ENCODE measurements around the gene REEP1. TPM values are rescaled to one million over a fixed set of nuclear protein-coding genes. Genes with fewer than 3 reads are reported as not detected.
"Not testable (repeated sequence)": the region's sequence is repeated elsewhere in the genome, so short reads cannot be mapped to it uniquely, and the experiment has no call there.

Gene REEP1
- total RNA-seq, 2 donors from 2014 or later, result 4.0 to 5.4 TPM

DNA sequence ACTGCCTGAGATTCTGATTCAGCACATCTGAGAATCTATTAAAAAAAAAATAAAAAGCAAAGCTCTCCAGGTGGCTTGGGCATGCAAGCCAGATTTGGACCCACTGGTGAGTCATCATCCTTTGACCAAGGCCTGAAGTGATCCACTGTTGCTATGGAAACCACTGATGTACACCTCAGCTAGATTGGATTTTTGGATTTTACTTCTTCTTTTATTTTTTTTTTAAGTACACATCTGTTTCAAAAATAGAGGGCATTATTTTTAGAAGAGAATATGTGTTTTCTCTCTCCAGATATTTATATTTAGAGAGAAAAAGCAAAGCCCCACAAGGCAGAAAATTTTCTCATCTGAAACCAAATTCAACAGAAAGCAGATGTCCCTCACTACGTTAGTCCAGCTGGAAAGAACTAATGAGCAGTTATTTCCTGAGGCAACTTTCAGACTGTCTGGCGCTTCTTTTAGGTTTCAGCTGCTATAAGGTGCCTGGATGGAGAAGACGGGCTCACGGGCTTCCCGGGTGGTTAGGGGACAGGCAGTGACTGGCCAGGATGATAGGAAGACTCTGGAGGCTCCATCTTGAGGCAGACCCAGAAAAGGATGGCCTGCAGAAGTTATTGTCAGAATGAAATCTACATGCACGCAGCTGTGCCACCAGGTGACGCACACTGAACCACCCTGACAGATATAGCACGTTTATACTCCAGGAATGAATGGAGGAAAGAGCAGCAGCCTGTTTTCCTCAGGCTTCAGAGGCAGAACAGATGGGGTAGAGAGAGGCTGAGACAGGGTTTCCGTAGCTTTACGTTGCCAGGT lies 87.6 kb downstream of the REEP1 start:
- WGBS, 2 donors, result 82 to 85% methylated on average over 10 of the region's 10 CpGs
- Histone ChIP-seq H3K4me3 (no peak overlapping the region), H3K27me3 (no peaks in the 10 kb centered on the region), H3K36me3 (replicated peaks in 1 of 2; ENCODE audit: insufficient read depth in 1 of 2, low read depth in 2 of 2) (no peaks in the 10 kb centered on the region), H3K9me3 (no peaks in the 10 kb centered on the region), H3K27ac (no peak overlapping the region), H3K4me1 (peaks cover 12% of the 10 kb centered on the region)
- no peak for TF ChIP-seq POLR2A (IDR thresholded peaks at IDR 0.05)
- TF ChIP-seq, protein P1, sequence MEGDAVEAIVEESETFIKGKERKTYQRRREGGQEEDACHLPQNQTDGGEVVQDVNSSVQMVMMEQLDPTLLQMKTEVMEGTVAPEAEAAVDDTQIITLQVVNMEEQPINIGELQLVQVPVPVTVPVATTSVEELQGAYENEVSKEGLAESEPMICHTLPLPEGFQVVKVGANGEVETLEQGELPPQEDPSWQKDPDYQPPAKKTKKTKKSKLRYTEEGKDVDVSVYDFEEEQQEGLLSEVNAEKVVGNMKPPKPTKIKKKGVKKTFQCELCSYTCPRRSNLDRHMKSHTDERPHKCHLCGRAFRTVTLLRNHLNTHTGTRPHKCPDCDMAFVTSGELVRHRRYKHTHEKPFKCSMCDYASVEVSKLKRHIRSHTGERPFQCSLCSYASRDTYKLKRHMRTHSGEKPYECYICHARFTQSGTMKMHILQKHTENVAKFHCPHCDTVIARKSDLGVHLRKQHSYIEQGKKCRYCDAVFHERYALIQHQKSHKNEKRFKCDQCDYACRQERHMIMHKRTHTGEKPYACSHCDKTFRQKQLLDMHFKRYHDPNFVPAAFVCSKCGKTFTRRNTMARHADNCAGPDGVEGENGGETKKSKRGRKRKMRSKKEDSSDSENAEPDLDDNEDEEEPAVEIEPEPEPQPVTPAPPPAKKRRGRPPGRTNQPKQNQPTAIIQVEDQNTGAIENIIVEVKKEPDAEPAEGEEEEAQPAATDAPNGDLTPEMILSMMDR (IDR thresholded peaks at IDR 0.05), result no peak
- DNase-seq, result peak in 3 of 4 donors; percentile 25 to 35 (median 26)
- intact Hi-C loops (cut with DNase I), result no loop called here
- no peak for ATAC-seq

DNA sequence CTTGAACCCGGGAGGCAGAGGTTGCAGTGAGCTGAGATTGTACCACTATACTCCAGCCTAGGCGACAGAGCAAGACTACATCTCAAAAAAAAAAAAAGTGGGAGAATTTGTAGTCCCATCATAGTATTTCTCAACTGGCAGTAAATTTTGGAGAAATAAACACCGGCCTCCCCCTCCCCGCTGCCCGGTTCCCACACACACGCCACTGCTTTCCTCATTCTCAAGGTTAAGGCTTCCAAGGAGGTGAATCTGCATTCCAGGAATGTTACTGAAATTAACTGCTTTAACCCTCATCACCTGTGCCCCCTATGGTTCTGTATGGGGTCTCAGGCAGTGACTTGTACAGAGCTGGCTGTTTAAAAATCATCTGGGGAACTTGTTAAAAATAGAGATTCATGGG lies 88.2 kb downstream of the REEP1 start:
- ATAC-seq (no peak), DNase-seq (no peak)
- H3K27ac ChIP-seq, result no peak overlapping the region
- TF ChIP-seq, protein P1 (IDR thresholded peaks at IDR 0.05), result no peak
- no peak for TF ChIP-seq POLR2A (IDR thresholded peaks at IDR 0.05)
- no peaks in the 10 kb centered on the region for H3K27me3 ChIP-seq
- WGBS, 2 donors, result 86 to 90% methylated on average over 6 of the region's 6 CpGs
- H3K9me3 ChIP-seq, result no peaks in the 10 kb centered on the region
- no peaks in the 10 kb centered on the region for H3K36me3 ChIP-seq (replicated peaks in 1 of 2; ENCODE audit: insufficient read depth in 1 of 2, low read depth in 2 of 2)
- intact Hi-C loops (cut with DNase I), result no loop called here
- no peak overlapping the region for H3K4me3 ChIP-seq
- peaks cover 14% of the 10 kb centered on the region for H3K4me1 ChIP-seq

DNA sequence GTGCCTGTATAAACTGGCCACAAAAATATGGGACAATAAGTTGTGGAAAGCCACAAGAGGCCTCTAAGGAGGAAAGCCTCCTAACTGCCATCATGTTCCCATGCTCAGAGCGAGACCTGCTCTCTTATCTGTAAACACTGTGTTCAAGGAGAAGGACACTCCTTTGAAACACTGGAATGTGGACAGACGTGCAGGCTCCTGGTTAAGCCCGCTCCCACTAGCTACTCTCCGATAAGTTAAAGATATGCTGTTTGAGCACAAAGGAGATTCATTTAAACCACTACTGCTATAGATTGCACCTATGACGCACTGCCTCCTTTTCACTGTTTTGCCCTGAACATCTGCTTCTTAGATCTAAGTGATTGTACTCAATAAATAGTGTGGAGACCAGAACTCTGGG lies 92.2 kb downstream of the REEP1 start:
- ATAC-seq; H3K27me3 ChIP-seq; H3K36me3 ChIP-seq (replicated peaks in 1 of 2; ENCODE audit: insufficient read depth in 1 of 2, low read depth in 2 of 2); H3K4me3 ChIP-seq; intact Hi-C loops (cut with DNase I); H3K9me3 ChIP-seq; DNase-seq: not testable (repeated sequence)
- H3K27ac ChIP-seq, result peak overlapping the region in 1 of 4 donors; percentile 65
- peaks cover 24% of the 10 kb centered on the region for H3K4me1 ChIP-seq
- WGBS, 2 donors, result 29 to 46% methylated on average over 5 of the region's 5 CpGs

DNA sequence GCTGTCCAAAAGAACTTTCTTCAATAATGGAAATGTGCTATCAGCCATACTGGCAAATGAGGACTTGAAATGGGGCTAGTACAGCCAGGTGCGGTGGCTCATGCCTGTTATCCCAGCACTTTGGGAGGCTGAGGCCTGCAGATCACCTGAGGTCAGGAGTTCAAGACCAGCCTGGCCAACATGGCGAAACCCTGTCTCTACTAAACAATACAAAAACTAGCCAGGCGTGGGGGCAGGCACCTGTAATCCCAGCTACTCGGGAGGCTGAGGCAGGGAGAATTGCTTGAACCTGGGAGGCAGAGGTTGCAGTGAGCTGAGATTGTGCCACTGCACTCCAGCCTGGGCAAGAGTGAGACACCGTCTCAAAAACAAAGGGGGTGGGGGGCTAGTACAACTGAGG lies 92.6 kb downstream of the REEP1 start:
- peak overlapping the region in 3 of 4 donors; percentile 17 to 70 (median 65) for H3K27ac ChIP-seq
- ATAC-seq; H3K9me3 ChIP-seq; H3K4me3 ChIP-seq; H3K27me3 ChIP-seq; DNase-seq; intact Hi-C loops (cut with DNase I); H3K36me3 ChIP-seq (replicated peaks in 1 of 2; ENCODE audit: insufficient read depth in 1 of 2, low read depth in 2 of 2): not testable (repeated sequence)
- 89 to 96% methylated on average over 4 to 5 of the region's 5 CpGs for WGBS, 2 donors
- H3K4me1 ChIP-seq, result peaks cover 24% of the 10 kb centered on the region

DNA sequence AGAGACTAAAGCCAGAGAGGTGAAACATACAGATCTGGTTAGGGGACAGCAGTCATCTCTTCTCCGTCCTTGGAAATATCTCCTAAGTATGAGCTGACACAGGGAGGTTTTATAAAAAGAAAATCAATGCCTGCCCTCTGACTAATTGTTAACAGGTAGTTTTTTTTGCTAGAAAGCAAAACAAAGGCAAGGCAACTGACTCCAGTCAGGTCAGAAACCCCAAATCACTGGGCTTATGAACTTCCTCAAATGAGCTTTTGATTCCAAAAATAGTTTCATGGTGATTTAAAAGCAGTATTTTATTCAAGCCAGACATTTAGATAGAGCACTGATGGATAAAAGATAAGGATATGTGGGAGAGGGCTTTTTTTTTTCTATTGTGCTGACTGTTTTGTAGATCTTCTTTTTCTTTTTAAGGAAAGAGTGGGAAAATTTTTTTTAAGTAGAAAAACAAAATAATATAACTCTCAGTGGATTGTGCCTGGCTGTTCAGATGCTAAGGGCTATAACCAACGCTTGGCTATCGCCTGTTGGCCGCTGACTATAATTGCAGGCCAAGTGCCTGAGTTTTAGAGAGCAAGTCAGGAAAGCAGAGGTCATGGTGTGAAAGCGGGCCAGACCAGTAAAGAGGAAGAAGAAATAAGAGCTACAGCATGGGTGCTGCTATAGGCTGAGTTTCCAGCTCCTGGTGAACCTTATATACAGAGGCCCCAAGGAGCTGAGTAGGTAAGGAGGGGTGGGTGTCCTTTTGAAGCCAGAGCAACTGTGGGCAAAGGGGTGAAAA lies 93.3 kb downstream of the REEP1 start:
- H3K4me1 ChIP-seq, result peaks cover 24% of the 10 kb centered on the region
- ATAC-seq (peak; percentile 78), DNase-seq (no peak)
- H3K36me3 ChIP-seq (replicated peaks in 1 of 2; ENCODE audit: insufficient read depth in 1 of 2, low read depth in 2 of 2), result no peaks in the 10 kb centered on the region
- TF ChIP-seq, protein P1 (IDR thresholded peaks at IDR 0.05), result peak in 2 of 7 experiments; percentile 27 to 39
- no peak for TF ChIP-seq POLR2A (IDR thresholded peaks at IDR 0.05)
- WGBS, 2 donors, result 79 to 82% methylated on average over 5 of the region's 5 CpGs
- H3K27ac ChIP-seq, result peak overlapping the region in 3 of 4 donors; percentile 17 to 70 (median 65)
- no peaks in the 10 kb centered on the region for H3K27me3 ChIP-seq
- H3K9me3 ChIP-seq, result no peaks in the 10 kb centered on the region
- no peak overlapping the region for H3K4me3 ChIP-seq
- intact Hi-C loops (cut with DNase I), result no loop called here
